SKM-1 treated with dmso at 0.1 percent for 144 hours (cell line): ENCODE data around the gene CISTR.
A peak's percentile ranks its signal among the peaks of the same experiment; 100 is the strongest.
"Not testable (repeated sequence)": the region's sequence is repeated elsewhere in the genome, so short reads cannot be mapped to it uniquely, and the experiment has no call there.

Experiments
- DNase-seq: peaks from one replicate; lab custom pipeline; 2025; ENCODE audit not compliant: unreplicated experiment; lab: John Stamatoyannopoulos, UW

The CISTR gene

DNA sequence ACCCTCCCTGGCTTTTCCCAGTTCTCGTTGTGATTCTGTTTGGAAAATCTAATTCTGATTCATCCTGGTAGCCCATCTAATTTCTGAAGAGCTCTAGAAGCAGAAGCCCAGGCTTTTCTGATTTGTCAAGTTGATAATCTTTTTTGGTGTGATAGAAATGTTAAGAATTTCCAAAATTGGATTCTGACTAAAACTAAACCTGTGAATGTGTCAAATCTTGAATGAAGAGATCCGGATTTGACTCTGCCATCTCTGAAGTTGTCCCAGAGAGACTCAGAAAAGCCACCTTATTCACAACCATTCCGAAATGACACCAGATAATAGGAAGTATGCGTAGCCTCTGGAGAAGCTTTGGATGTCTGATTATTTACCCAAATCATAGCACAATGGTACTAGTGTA lies 12.8 kb upstream of the CISTR start:
- no peak for DNase-seq

DNA sequence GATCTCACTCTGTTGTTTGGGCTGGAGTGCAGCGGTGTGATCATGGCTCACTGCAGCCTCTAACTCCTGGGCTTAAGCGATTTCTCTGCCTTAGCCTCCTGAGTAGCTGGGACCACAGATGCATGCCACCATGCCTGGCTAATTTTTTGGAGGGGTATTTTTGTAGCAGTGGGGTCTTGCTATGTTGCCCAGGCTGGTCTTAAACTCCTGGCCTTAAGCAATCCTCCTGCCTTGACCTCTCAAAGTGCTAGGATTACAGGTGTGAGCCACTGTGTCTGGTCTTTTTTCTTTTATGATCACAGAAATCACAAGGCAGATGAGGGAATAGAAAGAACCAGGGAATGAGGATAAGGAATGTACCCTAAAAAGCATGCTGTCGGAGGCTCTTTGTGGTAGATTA lies 11.0 kb upstream of the CISTR start:
- DNase-seq: not testable (repeated sequence)

DNA sequence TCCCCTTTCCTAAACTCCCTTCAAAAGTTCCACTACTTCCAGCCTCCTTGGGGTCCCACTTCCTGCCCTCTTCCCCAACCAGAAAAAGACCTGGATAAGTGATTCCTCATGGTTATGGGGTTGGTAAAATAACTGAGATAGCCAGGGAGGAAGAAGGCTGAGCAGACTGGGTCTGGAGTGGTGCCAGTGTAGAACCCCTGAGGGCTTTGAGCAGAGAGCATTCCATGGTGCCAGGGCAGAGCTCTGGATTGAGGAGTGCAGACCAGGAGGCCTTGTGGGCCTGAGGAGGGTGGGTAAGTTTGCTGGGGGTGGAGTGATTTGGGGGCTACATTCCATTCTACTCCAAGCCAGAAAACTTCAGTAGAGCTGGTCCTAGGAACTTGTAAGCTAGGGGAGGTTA lies 9.5 kb upstream of the CISTR start:
- no peak for DNase-seq

DNA sequence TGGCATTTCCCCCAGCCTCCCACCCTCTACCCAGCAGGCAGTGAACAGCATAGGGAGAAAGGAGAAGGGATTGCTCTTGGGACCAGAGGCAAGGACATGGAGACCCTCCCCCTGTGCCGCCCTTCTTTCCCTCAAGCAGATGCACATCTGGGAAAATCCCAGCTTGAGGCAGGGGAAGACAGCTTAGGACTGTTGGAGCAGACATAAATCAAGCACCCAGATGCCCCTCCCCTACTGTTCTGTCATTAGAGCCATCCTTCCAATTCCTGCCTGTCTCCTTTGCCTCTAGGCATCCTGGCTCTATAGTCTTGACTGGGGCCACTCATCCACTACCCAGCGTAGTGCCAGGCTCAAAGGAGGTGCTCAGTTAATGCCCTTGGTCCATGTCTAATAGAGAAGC lies 7.5 kb upstream of the CISTR start:
- DNase-seq: no peak

DNA sequence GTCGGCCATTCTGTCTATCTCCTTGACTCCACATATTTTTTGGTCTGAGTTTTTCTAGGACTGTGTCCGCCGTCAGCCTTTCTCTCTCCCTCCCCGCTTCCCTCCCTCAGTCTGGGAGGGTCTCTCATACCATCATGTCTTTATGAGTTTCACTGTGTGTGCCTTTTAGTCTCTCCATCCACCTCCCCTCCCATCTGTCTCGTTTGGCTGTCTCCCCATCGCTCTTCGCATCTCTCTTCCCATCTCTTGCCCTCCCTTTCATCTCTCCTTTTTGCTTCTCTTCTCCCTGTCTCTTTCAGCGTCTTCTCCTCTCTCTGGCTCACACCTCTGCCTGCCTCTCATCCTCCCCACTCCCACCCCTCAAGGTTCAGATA lies 6.9 kb upstream of the CISTR start:
- no peak for DNase-seq

DNA sequence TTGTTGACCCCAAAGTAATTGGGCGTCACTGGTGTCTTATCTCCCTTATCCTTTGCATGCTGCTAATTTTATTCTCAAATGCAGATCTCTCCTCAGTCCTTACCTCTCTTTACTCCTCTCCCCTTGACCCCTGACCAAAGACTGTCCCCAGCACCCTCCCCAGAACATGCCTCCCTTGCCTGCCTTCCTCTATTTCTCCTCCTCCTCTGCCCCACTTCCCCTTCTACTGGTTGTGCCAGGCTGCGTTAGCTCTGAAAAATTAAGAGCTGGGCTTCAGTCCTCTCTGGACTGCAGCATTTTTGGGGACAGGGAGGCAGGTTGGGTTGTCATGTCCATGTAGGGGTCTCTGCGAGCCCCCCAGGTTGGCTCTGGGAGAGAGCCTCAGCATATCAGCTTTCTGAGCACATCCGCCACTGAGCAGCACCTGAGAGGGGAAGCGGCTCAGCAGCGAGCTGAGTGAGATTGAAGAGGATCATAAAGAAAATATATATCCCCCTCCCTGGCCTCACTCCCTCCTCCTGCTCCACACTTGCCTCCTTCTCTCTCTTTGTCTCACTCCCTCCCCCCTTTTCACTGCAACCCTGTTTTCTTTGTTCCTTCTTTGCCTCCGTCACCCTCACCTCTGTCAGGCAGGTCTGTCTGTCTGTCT lies 6.4 kb upstream of the CISTR start:
- DNase-seq: no peak

DNA sequence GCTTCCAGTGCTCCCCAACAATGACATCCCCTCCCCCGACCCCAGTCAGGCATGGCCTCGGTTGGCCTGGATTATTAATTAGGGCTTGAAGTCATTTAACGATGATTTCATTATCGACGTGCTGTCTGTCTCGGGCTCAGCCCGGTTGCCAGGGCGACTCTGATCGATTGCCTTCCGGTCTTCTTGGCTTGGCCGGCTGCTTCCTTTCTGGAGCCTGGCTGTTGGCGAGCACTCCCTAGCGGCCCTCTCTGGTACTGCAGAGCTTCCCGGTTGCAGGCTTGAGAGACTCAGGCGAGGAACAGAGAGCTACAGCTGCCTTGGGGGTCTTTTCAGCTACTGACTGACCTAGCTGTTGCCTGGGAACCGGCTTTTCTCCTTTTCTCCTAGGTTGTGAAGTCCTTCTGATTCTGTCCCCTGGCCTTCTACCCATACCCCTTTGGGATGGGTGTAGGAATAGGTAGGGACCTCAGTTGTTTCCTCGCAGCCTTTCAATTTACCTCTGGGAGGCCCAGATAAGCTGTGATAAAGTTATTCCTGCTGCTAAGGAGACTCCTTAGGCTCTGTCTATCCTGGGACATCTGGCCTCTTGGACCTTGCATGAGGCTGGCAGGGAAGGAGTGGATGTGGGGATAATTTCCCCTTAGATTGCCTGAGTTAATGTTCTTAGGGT lies 5.5 kb upstream of the CISTR start:
- DNase-seq: no peak

DNA sequence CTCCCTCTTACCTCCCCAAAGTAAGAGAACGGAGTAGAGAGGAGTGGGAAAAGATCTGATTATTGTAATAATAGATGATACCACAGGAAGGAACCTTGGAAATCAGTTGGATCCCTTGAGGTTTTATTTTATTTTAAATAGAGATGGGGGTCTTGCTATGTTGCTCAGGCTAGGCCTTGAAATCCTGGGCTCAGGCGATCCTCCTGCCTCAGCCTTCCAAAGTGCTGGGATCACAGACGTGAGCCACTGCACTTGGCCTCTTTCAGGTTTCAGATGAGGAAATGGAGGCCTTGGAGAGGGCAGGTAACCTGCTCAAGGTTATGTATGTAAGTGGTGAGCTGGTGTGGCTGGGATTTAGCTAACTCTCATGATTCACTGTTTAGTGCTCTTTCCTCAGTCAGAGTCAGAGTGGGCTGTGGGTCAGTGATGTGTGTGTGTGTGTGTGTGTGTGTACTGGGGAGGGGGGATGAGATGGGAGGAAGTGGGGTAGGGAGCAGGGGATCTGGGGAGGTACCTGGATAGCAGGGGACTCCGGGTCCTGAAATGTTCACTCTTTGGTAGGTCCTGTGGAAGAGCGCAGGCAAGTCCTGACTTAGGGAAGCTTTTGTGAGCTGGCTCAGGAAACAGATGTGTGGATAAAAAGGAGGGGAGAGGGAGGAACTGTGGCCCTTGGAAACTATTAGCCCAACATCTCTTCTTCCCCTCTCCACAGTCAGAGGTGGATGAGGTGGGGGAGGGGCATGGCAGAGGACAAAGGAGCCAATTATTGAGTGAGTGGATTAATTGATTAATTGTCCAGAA lies 4.7 kb upstream of the CISTR start:
- DNase-seq: no peak

DNA sequence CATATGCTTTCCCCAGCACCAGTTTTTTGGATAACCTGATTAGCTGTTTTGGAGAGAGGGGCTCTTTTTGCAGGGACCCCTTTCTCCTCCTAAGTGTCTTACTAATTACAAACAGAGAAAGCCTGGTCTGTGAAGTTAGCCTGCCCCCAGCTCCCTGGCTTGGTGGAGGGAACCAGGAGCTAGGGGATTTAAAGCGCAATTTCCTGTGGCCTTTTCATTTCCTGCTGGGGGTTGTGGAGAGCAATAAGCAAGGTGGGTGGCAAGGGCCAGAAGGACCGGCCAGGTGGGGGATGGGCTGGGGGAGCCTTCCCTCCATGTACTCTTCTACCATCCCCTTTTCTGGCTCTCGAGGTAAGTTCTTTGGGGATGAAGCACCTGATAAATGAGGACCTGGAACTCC lies 4.1 kb upstream of the CISTR start:
- DNase-seq: no peak

DNA sequence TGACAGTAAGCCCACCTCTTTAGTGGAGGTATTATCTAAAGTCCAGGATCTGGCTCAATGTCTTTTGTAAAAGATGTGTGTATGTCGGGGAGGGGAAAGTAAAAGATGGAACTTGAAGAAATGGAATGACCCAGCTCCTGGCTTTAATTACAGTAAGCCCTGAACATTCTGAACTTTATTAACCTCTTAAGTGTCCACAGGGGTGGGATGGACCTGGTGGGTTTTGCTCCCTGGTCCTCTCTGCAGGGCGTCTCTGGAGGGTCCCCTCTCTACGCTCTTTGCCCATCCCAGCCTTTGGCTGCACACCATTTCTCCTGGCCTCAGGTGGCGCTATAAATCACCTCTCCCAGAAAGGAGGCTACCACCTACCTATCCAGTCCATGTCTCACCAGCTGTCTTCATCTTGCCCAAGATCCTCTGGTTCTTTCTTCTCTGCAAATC lies 3.7 kb upstream of the CISTR start:
- no peak for DNase-seq

DNA sequence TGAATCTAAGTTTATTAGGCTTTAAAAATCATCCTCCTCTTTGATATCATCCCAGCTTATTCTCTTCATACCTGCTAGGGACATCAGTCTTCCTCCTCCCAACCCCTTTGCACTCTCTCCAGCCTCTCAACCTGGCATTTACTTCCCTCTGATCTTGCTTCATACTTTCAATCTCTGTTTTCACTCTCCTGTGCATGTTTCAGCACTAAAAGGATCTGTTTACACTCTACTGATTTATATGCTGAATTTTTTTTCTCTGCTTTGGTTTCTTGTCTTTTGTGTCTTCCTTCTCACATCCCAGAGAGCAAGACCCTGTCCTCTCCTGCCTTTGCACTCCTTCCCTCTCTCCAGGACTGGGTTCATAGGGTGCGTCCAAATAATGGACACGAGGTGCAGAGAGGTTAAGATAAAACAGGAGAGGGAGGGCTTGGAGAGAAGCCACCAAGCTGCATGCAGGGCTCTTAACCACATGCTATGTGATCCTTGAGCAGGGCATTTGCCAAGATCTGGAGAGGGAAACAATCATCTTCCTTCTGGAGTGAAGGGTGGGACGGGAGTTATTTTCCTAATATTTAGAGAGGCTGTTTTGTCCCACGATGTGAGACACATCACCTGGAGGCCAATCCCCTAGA lies 3.0 kb upstream of the CISTR start:
- no peak for DNase-seq

DNA sequence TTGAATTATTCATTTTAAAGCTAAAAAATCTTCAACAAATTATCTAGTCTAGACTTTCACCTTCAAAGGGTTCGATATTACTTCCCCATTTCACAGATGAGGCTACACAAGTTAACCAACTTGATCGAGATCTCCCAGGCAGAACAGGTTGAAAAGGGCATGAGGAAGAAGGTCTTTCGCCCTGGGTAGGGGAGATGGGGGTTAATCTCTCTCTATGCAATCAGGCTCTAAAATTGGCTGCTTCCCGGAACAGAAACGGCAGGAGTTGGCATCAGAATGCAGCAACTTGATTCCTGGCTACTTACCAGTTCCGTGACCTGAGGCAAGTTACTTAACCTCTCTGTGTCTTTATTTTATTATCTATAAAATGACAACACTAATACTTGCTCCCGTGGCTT lies 2.4 kb upstream of the CISTR start:
- no peak for DNase-seq

DNA sequence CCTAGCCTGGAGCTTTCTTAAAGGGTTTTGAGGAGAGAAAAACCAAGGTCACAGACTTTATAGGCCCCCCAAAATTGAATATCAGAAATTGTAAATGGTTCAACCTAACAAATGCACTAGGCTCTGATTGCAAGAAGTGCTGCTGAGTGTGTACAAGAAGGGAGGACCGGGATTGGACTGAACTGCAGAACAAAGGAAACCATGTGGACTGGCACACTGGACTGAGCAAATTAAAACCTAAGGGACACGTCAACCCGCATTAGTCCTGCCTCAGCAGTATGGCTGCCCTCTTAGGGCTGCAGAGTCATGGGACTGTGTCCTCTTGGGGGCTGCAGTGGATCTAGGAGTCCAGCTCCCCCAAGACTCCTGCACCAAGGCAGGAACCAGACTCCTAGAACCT lies 842 bp upstream of the CISTR start:
- DNase-seq: no peak

DNA sequence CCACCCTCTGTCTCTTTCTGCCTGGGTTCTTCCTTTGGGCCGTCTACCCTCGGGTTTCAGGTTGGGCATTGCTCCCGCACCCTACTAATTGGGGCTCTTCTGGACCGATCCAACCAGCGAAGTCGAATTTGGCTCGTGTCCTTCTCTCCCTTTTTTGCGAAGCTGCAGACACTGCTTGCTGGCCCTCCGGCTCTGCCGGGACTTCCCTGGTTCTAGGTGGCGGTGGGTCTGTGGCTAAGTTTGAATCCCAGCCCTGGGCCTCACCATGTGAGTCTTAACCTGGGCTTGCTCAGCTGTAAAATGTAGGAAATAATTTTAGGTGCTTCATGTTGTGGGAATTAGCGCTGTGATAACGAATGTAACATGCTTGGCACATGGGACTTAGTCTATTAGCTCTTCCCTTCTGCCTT lies 418 bp upstream of the CISTR start:
- no peak for DNase-seq

DNA sequence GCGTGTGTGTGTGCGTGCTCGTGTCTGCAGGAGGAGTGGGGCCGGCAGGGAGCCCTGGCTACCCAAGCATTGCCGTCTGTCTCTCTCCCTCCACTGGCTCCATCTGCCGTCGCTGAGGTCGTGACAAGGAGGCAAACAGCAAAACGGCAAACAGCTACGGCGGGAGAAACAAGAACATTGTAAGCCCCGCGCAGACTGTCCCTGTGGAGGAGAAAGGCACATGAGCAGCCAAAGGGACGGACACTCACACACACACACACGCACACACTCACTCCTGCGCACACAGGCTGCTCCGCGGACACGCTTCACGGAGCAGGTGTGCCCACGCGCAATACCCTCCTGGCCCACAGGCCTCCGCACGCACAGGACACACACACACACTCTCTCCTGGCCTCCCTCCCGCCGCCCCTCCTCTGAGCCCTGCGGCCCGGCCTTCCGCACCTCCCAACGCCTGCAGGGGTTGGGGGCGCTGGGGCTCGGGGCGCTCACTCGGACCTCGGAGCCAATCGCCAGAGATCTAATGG lies 905 bp downstream of the CISTR start:
- DNase-seq: no peak

DNA sequence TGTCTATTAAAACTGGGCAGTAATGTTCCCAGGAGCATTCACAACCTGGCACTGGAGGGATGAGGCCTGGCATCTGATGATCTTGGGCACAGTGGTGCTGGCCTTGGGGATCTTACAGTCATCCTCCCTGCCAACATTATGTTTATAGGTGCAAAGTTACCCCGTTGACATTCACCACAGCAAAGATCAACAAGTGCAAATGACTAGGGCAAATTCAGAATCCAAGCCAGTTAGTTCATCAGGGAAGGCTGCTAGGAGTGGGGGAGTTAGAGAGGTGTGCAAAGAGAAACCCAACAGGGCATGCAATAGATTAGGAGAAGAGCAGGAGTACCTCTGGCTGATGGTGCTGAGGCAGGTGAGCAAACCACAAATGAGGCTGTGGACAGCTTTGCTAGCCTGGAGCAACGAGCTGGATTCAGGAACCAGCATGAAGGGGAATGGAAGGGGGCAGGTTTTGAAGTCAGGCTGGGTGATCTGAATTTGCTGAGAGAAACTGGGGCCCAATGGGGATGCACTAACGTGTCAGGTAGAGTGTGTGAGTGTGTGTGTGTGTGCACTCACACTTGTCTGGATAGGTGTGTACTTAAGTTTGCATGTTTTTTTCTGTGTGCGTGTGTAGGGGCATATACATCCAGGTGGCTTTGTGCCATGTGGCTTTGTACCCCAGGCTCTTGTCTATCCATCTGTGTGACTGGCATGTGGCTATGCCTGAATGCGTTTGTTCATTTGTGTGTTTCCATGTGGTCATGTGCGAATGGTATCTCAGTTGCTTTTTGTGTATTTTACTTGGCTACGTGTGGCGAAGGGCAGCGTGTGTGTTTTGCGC lies 1.6 kb downstream of the CISTR start:
- no peak for DNase-seq

DNA sequence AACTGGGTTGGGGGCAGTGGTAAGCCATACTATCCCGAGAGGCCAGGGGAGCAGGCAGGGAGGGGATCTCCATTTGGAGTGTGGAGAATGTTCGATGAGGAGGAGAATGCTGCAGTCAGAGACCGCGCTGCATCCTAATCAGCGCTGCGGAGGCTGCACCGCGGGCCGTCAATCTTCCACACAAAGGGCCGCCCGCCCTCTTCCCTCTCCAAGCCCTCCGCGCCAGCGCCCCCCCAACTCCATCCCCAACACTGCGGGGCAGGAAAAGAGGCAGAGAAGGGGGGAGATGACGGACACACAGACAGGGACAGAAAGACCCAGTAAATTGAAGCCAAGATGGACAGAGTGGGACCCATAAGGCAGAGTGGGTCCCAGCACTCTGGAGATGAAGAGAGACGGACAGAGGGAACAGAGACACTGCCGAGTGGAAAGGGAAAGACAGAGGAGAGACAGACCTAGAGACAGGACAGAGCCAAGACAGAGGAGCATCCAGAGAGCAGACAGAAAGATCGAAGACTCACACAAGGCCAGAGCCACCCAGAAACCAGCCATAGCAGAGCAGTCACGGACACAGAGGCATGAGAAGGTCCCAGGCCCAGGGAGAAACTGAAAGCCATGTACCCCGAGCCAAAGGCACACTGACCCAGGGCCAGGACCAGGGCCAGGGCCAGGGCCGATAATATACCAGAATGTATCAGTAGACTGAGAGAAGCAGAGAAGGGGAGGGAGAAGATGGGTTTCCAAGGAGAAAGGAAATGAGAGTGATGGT lies 3.5 kb downstream of the CISTR start:
- no peak for DNase-seq

DNA sequence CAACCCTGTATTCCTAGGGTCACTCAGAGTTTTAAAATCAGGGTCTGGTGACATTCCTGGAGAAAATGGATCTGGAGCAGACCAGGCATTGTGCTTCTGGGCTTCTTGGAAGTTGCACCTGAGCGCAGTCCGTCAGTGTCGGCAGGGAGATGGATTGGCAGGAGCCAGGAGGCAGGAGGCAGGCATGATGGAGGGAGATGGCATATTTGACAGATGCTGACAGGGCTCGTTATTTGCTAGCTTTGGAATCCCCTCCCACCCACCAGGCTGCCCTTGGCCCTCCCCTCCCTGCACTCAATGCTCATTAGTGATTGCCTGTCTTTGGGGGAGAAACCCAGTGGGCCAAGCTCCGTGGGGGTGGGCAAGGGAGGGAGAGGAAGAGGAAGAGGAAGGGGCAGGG lies 4.7 kb downstream of the CISTR start:
- no peak for DNase-seq

DNA sequence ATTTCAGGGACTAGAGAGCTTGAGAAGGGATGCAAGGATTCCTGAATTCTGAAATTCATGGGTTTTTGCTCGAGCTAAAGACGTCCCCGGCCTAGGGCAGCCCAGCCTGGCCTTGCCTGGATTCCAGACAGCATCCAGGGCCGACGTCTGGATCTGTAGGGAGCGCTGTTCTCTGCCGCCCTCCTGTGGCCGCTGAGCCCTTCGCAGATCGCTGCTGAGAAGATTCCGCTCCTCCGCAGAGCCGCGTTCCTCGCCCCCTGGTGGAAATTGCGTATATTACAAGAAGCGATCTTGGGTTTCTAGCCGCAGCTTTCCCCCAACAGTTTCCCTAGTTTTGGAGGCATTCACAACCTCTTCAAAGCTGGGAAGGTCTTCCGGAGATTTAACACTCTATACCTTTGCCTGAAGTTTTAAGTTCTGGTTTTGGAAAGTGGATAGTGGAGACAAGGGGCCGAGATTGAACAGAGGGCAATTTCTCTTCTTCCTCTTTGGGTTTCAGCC lies 5.1 kb downstream of the CISTR start:
- DNase-seq: peak; percentile 30

DNA sequence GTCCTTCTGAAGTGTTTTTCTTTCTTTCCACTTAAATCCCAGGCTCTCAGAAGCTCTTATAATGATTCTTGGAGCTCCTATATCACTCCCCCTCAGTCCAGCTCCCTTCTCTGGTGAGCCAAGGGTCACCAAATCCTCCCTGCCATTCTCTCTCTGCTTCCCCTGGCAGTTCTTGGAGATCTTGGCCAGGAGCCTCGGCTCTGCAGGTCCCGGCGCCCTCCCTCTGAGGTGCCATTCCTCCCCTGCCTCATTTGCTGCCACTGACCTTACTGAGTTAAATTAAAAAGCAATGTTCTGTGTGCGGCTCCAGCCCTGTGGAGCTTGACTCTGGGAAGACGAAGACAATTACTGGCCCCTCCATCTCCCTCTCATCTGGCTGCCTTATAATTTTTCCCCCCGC lies 7.0 kb downstream of the CISTR start:
- no peak for DNase-seq
